ENCODE measurements around the gene PXDC1.

Gene PXDC1

GRCh38 chr6:3789896-3790558, 38.5 kb upstream of the PXDC1 start:
- WGBS, 2 donors (ENCODE audit: extremely low coverage in 2 of 2, insufficient read length in 2 of 2, insufficient replicate concordance in 1 of 2): no CpG with 5 or more reads among the region's 12 CpGs
- H3K27me3 ChIP-seq (ENCODE audit: control insufficient read depth in 3 of 3, insufficient read depth in 3 of 3, low read depth in 1 of 3, low read length in 3 of 3): no peaks in the 10 kb centered on the region

GRCh38 chr6:3789018-3789895, 37.7 kb upstream of the PXDC1 start:
- H4K8ac ChIP-seq (ENCODE audit: low read depth, low read length): no peak overlapping the region

More at GRCh38 chr6:3789896-3790558, 38.5 kb upstream of the PXDC1 start:
- no peak overlapping the region for H2BK5ac ChIP-seq (ENCODE audit: low read length)
- H2BK12ac ChIP-seq (ENCODE audit: low read length): no peak overlapping the region
- no peak overlapping the region for H2AFZ ChIP-seq (ENCODE audit: low read length)
- H3K14ac ChIP-seq (ENCODE audit: low read length): no peak overlapping the region
- no peak overlapping the region for H3K4me2 ChIP-seq (ENCODE audit: insufficient read depth, low read length, poor library complexity, severe bottlenecking)
- H3K27ac ChIP-seq (replicated peaks; ENCODE audit: low read length): no peak overlapping the region
- no peak for DNase-seq (ENCODE audit: low spot score)
- H3K79me1 ChIP-seq (ENCODE audit: low read depth, low read length): no peaks in the 10 kb centered on the region
- H4K91ac ChIP-seq (ENCODE audit: low read depth, low read length, poor library complexity): no peak overlapping the region
- H3K4me1 ChIP-seq (ENCODE audit: control insufficient read depth in 2 of 2, insufficient read depth in 1 of 2, low read depth in 1 of 2, low read length in 2 of 2): peaks cover 0 to 10% of the 10 kb centered on the region in 2 donors
- no peak overlapping the region for H2BK120ac ChIP-seq (ENCODE audit: low read depth, low read length)
- no peaks in the 10 kb centered on the region for H3K36me3 ChIP-seq (replicated peaks in 1 of 2; ENCODE audit: control insufficient read depth in 2 of 2, insufficient read depth in 2 of 2, low read length in 2 of 2)
- H3K23ac ChIP-seq (ENCODE audit: low read depth, low read length, poor library complexity): no peak overlapping the region
- no peak overlapping the region for H4K8ac ChIP-seq (ENCODE audit: low read depth, low read length)
- no peaks in the 10 kb centered on the region for H3K9me3 ChIP-seq (replicated peaks in 1 of 2; ENCODE audit: control insufficient read depth in 2 of 2, insufficient read depth in 1 of 2, low read depth in 1 of 2, low read length in 2 of 2)
- no peak overlapping the region for H2BK15ac ChIP-seq (ENCODE audit: low read length)
- H2AK5ac ChIP-seq (ENCODE audit: low read depth, low read length): no peak overlapping the region
- H3K9ac ChIP-seq (ENCODE audit: low read depth, low read length, poor library complexity): no peak overlapping the region
- H3K4ac ChIP-seq (ENCODE audit: low read length): no peak overlapping the region
- H3K4me3 ChIP-seq (ENCODE audit: low read length in 2 of 2): no peak overlapping the region
- no peak overlapping the region for H3K18ac ChIP-seq (ENCODE audit: low read length)

GRCh38 chr6:3788408-3789017, 37.0 kb upstream of the PXDC1 start:
- Histone ChIP-seq H2BK120ac (ENCODE audit: low read depth, low read length) (no peak overlapping the region), H4K91ac (ENCODE audit: low read depth, low read length, poor library complexity) (no peak overlapping the region), H3K4me3 (ENCODE audit: low read length in 2 of 2) (no peak overlapping the region), H3K4me2 (ENCODE audit: insufficient read depth, low read length, poor library complexity, severe bottlenecking) (no peak overlapping the region), H3K9me3 (replicated peaks in 1 of 2; ENCODE audit: control insufficient read depth in 2 of 2, insufficient read depth in 1 of 2, low read depth in 1 of 2, low read length in 2 of 2) (no peaks in the 10 kb centered on the region), H2BK15ac (ENCODE audit: low read length) (no peak overlapping the region), H3K4me1 (ENCODE audit: control insufficient read depth in 2 of 2, insufficient read depth in 1 of 2, low read depth in 1 of 2, low read length in 2 of 2) (peaks cover 0 to under 1% of the 10 kb centered on the region in 2 donors), H3K27me3 (ENCODE audit: control insufficient read depth in 3 of 3, insufficient read depth in 3 of 3, low read depth in 1 of 3, low read length in 3 of 3) (no peaks in the 10 kb centered on the region), H3K18ac (ENCODE audit: low read length) (no peak overlapping the region), H3K27ac (replicated peaks; ENCODE audit: low read length) (no peak overlapping the region), H2AK5ac (ENCODE audit: low read depth, low read length) (no peak overlapping the region), H3K36me3 (replicated peaks in 1 of 2; ENCODE audit: control insufficient read depth in 2 of 2, insufficient read depth in 2 of 2, low read length in 2 of 2) (no peaks in the 10 kb centered on the region), H2BK5ac (ENCODE audit: low read length) (no peak overlapping the region), H2BK12ac (ENCODE audit: low read length) (no peak overlapping the region), H3K23ac (ENCODE audit: low read depth, low read length, poor library complexity) (no peak overlapping the region), H3K79me1 (ENCODE audit: low read depth, low read length) (no peaks in the 10 kb centered on the region), H3K14ac (ENCODE audit: low read length) (no peak overlapping the region), H3K4ac (ENCODE audit: low read length) (no peak overlapping the region), H2AFZ (ENCODE audit: low read length) (no peak overlapping the region), H4K8ac (ENCODE audit: low read depth, low read length) (no peak overlapping the region), H3K9ac (ENCODE audit: low read depth, low read length, poor library complexity) (no peak overlapping the region)
- no peak for DNase-seq (ENCODE audit: low spot score)
- no CpG with 5 or more reads among the region's 12 CpGs for WGBS, 2 donors (ENCODE audit: extremely low coverage in 2 of 2, insufficient read length in 2 of 2, insufficient replicate concordance in 1 of 2)

More at GRCh38 chr6:3789018-3789895, 37.7 kb upstream of the PXDC1 start:
- WGBS, 2 donors (ENCODE audit: extremely low coverage in 2 of 2, insufficient read length in 2 of 2, insufficient replicate concordance in 1 of 2): no CpG with 5 or more reads among the region's 13 CpGs
- no peak overlapping the region for H2AK5ac ChIP-seq (ENCODE audit: low read depth, low read length)
- no peak overlapping the region for H3K9ac ChIP-seq (ENCODE audit: low read depth, low read length, poor library complexity)
- no peak overlapping the region for H2BK5ac ChIP-seq (ENCODE audit: low read length)
- H3K23ac ChIP-seq (ENCODE audit: low read depth, low read length, poor library complexity): no peak overlapping the region
- no peaks in the 10 kb centered on the region for H3K79me1 ChIP-seq (ENCODE audit: low read depth, low read length)
- no peaks in the 10 kb centered on the region for H3K36me3 ChIP-seq (replicated peaks in 1 of 2; ENCODE audit: control insufficient read depth in 2 of 2, insufficient read depth in 2 of 2, low read length in 2 of 2)
- no peak overlapping the region for H3K4ac ChIP-seq (ENCODE audit: low read length)
- no peak overlapping the region for H4K91ac ChIP-seq (ENCODE audit: low read depth, low read length, poor library complexity)
- DNase-seq (ENCODE audit: low spot score): no peak
- H3K4me2 ChIP-seq (ENCODE audit: insufficient read depth, low read length, poor library complexity, severe bottlenecking): no peak overlapping the region
- H3K18ac ChIP-seq (ENCODE audit: low read length): no peak overlapping the region
- peaks cover 0 to 8% of the 10 kb centered on the region in 2 donors for H3K4me1 ChIP-seq (ENCODE audit: control insufficient read depth in 2 of 2, insufficient read depth in 1 of 2, low read depth in 1 of 2, low read length in 2 of 2)
- H3K27ac ChIP-seq (replicated peaks; ENCODE audit: low read length): no peak overlapping the region
- no peak overlapping the region for H2BK12ac ChIP-seq (ENCODE audit: low read length)
- H2AFZ ChIP-seq (ENCODE audit: low read length): no peak overlapping the region
- no peak overlapping the region for H2BK15ac ChIP-seq (ENCODE audit: low read length)
- no peaks in the 10 kb centered on the region for H3K9me3 ChIP-seq (replicated peaks in 1 of 2; ENCODE audit: control insufficient read depth in 2 of 2, insufficient read depth in 1 of 2, low read depth in 1 of 2, low read length in 2 of 2)
- H3K27me3 ChIP-seq (ENCODE audit: control insufficient read depth in 3 of 3, insufficient read depth in 3 of 3, low read depth in 1 of 3, low read length in 3 of 3): no peaks in the 10 kb centered on the region
- H2BK120ac ChIP-seq (ENCODE audit: low read depth, low read length): no peak overlapping the region
- no peak overlapping the region for H3K14ac ChIP-seq (ENCODE audit: low read length)
- H3K4me3 ChIP-seq (ENCODE audit: low read length in 2 of 2): no peak overlapping the region

- H4K91ac ChIP-seq (ENCODE audit: low read depth, low read length, poor library complexity): no peak overlapping the region
- no CpG with 5 or more reads among the region's 4 CpGs for WGBS, 2 donors (ENCODE audit: extremely low coverage in 2 of 2, insufficient read length in 2 of 2, insufficient replicate concordance in 1 of 2)
- DNase-seq (ENCODE audit: low spot score): no peak
These were observed 34.6 kb upstream of the PXDC1 start for GRCh38 chr6:3786141-3786540.

More at GRCh38 chr6:3786141-3786540, 34.6 kb upstream of the PXDC1 start:
- Histone ChIP-seq H2BK120ac (ENCODE audit: low read depth, low read length) (no peak overlapping the region), H3K4me1 (ENCODE audit: control insufficient read depth in 2 of 2, insufficient read depth in 1 of 2, low read depth in 1 of 2, low read length in 2 of 2) (peaks cover 0 to 4% of the 10 kb centered on the region in 2 donors), H3K14ac (ENCODE audit: low read length) (no peak overlapping the region), H3K4me2 (ENCODE audit: insufficient read depth, low read length, poor library complexity, severe bottlenecking) (no peak overlapping the region), H2BK5ac (ENCODE audit: low read length) (no peak overlapping the region), H3K27ac (replicated peaks; ENCODE audit: low read length) (no peak overlapping the region), H3K27me3 (ENCODE audit: control insufficient read depth in 3 of 3, insufficient read depth in 3 of 3, low read depth in 1 of 3, low read length in 3 of 3) (no peaks in the 10 kb centered on the region), H3K9ac (ENCODE audit: low read depth, low read length, poor library complexity) (no peak overlapping the region), H4K8ac (ENCODE audit: low read depth, low read length) (no peak overlapping the region), H2BK12ac (ENCODE audit: low read length) (no peak overlapping the region), H2AK5ac (ENCODE audit: low read depth, low read length) (no peak overlapping the region), H3K79me1 (ENCODE audit: low read depth, low read length) (no peaks in the 10 kb centered on the region), H3K23ac (ENCODE audit: low read depth, low read length, poor library complexity) (peak overlapping the region; percentile 14), H3K4ac (ENCODE audit: low read length) (no peak overlapping the region), H3K18ac (ENCODE audit: low read length) (no peak overlapping the region), H3K4me3 (ENCODE audit: low read length in 2 of 2) (no peak overlapping the region), H2AFZ (ENCODE audit: low read length) (no peak overlapping the region), H3K36me3 (replicated peaks in 1 of 2; ENCODE audit: control insufficient read depth in 2 of 2, insufficient read depth in 2 of 2, low read length in 2 of 2) (no peaks in the 10 kb centered on the region), H3K9me3 (replicated peaks in 1 of 2; ENCODE audit: control insufficient read depth in 2 of 2, insufficient read depth in 1 of 2, low read depth in 1 of 2, low read length in 2 of 2) (no peaks in the 10 kb centered on the region), H2BK15ac (ENCODE audit: low read length) (no peak overlapping the region)
